IPS-18a (cell line): Measurements from ENCODE around the gene PDS5B.

Experiments
- H3K27ac ChIP-seq: one replicate; pipeline ENCODE4 v1.5.1; 2013; ENCODE audit warnings: low read length
- H3K27me3 ChIP-seq: one replicate; pipeline ENCODE4 v1.6.1; 2013; ENCODE audit warnings: mild to moderate bottlenecking, low read length; ENCODE audit not compliant: control insufficient read depth, insufficient read depth
- H3K36me3 ChIP-seq: one replicate; pipeline ENCODE4 v1.6.1; 2013; ENCODE audit warnings: low read depth, low read length; ENCODE audit not compliant: control insufficient read depth
- H3K4me1 ChIP-seq: one replicate; pipeline ENCODE4 v1.6.1; 2013; ENCODE audit warnings: low read depth, low read length; ENCODE audit not compliant: control insufficient read depth
- H3K4me3 ChIP-seq: one replicate; pipeline ENCODE4 v1.5.1; 2013; ENCODE audit warnings: low read length
- H3K9ac ChIP-seq: one replicate; pipeline ENCODE4 v1.6.1; 2013; ENCODE audit warnings: mild to moderate bottlenecking, low read length, moderate library complexity
- H3K9me3 ChIP-seq: one replicate; pipeline ENCODE4 v1.6.1; 2013; ENCODE audit warnings: low read depth, low read length; ENCODE audit not compliant: control insufficient read depth

PDS5B gene

DNA sequence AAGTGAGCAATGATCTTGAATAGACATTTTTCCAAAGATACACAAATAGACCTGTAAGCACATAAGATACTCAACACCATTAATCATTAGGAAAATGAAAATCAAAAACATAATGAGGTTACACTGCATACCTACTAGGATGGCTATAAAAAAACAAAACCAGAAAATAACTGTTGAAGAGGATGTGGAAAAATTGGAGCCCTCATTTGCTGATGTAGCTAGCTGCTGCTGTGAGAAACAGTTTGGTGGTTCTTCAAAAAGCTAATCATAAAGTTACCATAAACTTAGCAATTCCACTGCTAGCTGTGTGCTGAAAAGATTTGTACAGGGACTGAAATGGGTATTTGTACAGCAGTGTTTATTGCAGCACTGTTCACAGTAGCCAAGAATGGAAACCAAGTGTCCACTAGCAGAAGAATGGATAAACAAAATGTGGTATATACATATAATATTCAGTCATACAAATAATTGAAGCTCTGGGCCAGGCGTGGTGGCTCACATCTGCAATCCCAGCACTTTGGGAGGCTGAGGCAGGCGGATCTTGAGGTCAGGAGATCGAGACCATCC is 46.2 kb downstream of the PDS5B start:
- H3K4me1 ChIP-seq = no peaks in the 10 kb centered on the region
- H3K27ac ChIP-seq = no peak overlapping the region
- H3K27me3 ChIP-seq = no peaks in the 10 kb centered on the region
- H3K9me3 ChIP-seq = no peaks in the 10 kb centered on the region
- H3K36me3 ChIP-seq = no peaks in the 10 kb centered on the region
- no peak overlapping the region for H3K4me3 ChIP-seq
- H3K9ac ChIP-seq = no peak overlapping the region

GRCh38 chr13:32636711-32637110 is 50.5 kb downstream of the PDS5B start:
- Histone ChIP-seq H3K27ac (no peak overlapping the region), H3K9ac (no peak overlapping the region), H3K4me1 (peaks cover 7% of the 10 kb centered on the region), H3K9me3 (no peaks in the 10 kb centered on the region), H3K36me3 (no peaks in the 10 kb centered on the region), H3K27me3 (no peaks in the 10 kb centered on the region), H3K4me3 (no peak overlapping the region)

GRCh38 chr13:32638739-32639138 is 52.5 kb downstream of the PDS5B start:
- no peaks in the 10 kb centered on the region for H3K36me3 ChIP-seq
- no peak overlapping the region for H3K4me3 ChIP-seq
- H3K9ac ChIP-seq = no peak overlapping the region
- peaks cover 14% of the 10 kb centered on the region for H3K4me1 ChIP-seq
- H3K27ac ChIP-seq = no peak overlapping the region
- no peaks in the 10 kb centered on the region for H3K27me3 ChIP-seq
- no peaks in the 10 kb centered on the region for H3K9me3 ChIP-seq

DNA sequence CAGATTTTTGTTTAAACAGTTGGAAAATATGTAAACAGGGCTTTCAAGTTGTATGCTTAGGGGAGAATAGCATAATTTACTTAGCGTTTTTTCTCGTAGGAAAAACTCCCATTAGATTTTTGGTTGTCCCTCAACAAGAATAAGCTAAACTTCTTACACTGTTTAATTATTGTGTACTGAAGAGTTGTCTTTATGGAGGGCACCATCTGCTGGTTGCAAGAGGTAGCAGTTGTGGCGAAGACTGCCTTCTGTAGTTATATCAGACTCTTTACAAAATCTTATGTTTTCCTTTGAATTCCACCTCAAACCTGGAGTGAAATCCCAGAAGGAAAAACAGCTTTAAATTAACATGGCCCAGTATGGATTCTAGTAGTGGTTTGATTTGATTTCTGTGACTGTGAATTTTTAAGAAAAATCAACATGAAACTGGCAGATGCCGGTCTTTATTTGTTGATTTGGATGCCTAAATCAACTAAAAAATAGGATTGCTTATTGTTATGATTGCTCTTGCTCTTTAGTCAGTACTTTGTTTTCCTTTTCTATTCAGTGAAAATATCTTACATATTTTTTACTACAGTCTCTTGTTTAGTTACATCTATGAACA is 53.4 kb downstream of the PDS5B start:
- no peak overlapping the region for H3K4me3 ChIP-seq
- H3K9ac ChIP-seq = no peak overlapping the region
- peaks cover 14% of the 10 kb centered on the region for H3K4me1 ChIP-seq
- H3K27me3 ChIP-seq = no peaks in the 10 kb centered on the region
- H3K9me3 ChIP-seq = no peaks in the 10 kb centered on the region
- no peaks in the 10 kb centered on the region for H3K36me3 ChIP-seq
- H3K27ac ChIP-seq = no peak overlapping the region

DNA sequence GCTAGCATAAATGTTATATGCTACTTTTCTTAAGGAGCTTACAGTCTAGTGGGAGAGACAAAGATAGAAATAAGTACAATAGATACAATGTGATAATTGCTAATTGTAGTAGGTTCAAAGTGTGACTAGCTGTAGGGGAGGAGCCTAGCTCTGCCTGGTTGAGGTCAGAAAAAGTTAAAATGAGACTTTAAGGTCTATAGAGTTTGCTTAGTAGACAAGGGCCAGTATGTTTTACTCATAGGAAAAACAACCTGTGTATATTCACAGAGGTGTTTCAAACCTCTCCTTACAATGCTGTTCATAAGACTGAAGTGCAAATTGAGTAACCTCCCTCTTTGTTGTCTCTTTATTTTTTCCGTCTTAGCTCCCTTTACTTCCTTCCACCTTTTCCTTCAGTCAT is 56.1 kb downstream of the PDS5B start:
- Histone ChIP-seq H3K4me1 (peaks cover 14% of the 10 kb centered on the region), H3K27ac (no peak overlapping the region), H3K27me3 (no peaks in the 10 kb centered on the region), H3K36me3 (no peaks in the 10 kb centered on the region), H3K9me3 (no peaks in the 10 kb centered on the region), H3K9ac (no peak overlapping the region), H3K4me3 (no peak overlapping the region)

DNA sequence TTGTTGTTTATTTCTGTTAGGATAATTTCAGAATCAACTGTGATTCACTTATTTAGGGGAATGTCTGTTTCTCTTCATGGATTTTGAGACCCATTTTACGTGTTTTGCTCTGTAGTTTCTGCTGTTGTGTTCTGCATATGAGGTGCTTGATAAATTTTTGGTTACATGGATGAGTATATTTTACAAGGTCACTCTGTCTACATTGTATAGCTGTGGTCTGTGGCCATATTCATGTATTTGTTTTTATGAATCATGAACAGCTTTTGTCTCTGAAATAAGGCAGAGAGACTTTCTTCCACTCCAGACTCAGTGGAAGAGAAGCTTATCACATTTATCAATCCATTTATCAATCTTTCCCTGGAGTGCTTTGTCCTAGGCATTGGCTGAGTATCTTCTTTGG is 56.6 kb downstream of the PDS5B start:
- no peaks in the 10 kb centered on the region for H3K27me3 ChIP-seq
- no peaks in the 10 kb centered on the region for H3K9me3 ChIP-seq
- H3K4me1 ChIP-seq = peaks cover 17% of the 10 kb centered on the region
- H3K9ac ChIP-seq = no peak overlapping the region
- no peak overlapping the region for H3K4me3 ChIP-seq
- no peaks in the 10 kb centered on the region for H3K36me3 ChIP-seq
- no peak overlapping the region for H3K27ac ChIP-seq

DNA sequence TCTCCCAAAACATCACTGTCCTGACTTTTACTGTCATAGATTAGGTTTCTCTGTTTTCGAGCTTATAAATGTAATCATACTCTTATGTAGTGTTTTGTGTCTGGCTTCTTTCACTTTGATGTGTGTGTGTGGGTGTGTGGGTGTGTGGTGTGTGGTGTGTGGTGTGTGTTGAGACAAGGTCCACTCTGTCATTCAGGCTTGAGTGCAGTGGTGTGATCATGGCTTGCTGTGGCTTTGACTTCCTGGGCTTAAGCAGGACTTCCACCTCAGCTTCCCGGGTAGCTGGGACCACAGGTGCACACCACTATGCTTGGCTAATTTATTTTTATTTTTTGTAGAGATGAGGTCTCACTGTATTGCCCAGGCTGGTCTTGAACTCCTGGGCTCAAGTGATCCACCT is 59.6 kb downstream of the PDS5B start:
- H3K27ac ChIP-seq = no peak overlapping the region
- H3K36me3 ChIP-seq = no peaks in the 10 kb centered on the region
- no peak overlapping the region for H3K4me3 ChIP-seq

DNA sequence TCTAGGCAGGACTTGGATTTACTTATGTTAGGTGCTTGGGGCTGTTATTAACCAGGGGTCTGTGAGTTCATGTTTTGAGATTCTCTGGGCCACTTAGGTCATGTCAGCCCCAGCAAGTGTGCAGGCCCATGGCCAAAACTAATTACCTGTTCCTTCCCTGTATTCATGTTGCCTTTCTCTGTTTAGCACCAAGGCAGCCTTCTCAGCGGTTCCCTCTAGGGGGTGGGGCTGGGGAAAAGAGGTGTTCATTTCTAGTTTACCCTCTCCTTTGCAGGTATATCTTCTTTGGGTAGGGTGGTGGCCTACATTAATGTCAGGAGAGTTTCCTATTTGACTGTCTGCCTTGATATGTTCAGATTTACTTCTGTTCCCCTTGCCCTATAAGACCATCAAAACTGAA is 61.7 kb downstream of the PDS5B start:
- Histone ChIP-seq H3K9ac (no peak overlapping the region), H3K9me3 (no peaks in the 10 kb centered on the region), H3K36me3 (no peaks in the 10 kb centered on the region), H3K27ac (no peak overlapping the region), H3K4me1 (peaks cover 5% of the 10 kb centered on the region), H3K27me3 (no peaks in the 10 kb centered on the region), H3K4me3 (no peak overlapping the region)

More for the DNA sequence above, 59.6 kb downstream of the PDS5B start:
- Histone ChIP-seq H3K9ac (no peak overlapping the region), H3K9me3 (no peaks in the 10 kb centered on the region), H3K4me1 (peaks cover 12% of the 10 kb centered on the region), H3K27me3 (no peaks in the 10 kb centered on the region)

GRCh38 chr13:32650705-32651311 is 64.6 kb downstream of the PDS5B start:
- H3K36me3 ChIP-seq = no peaks in the 10 kb centered on the region
- H3K9ac ChIP-seq = no peak overlapping the region
- no peak overlapping the region for H3K4me3 ChIP-seq
- H3K27ac ChIP-seq = no peak overlapping the region
- H3K27me3 ChIP-seq = no peaks in the 10 kb centered on the region
- H3K9me3 ChIP-seq = no peaks in the 10 kb centered on the region
- H3K4me1 ChIP-seq = peaks cover 5% of the 10 kb centered on the region

- H3K4me3 ChIP-seq = no peak overlapping the region
- no peak overlapping the region for H3K27ac ChIP-seq
- H3K9ac ChIP-seq = no peak overlapping the region
- no peaks in the 10 kb centered on the region for H3K9me3 ChIP-seq
- H3K4me1 ChIP-seq = no peaks in the 10 kb centered on the region
- H3K27me3 ChIP-seq = no peaks in the 10 kb centered on the region
- peaks cover 4% of the 10 kb centered on the region for H3K36me3 ChIP-seq
Measured at GRCh38 chr13:32657309-32657708, 71.1 kb downstream of the PDS5B start.

DNA sequence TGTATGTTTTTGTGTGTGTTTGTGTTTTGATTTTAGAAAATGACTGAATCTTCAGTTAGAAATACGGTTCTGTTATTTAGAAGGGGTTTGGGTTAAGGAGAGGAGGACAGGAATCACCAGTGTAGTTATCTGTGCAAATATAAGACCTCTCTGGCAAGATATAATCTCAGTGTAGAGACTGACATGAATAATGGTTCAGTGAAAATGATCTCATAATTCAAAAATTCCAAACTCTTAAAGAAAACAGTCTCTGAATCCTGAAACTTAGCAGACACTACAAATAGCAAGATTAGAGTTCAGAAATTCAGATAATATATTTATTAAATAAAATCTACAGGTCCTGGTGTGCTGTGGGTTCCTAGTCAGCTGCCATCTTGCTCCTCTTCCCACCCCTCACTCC is 73.5 kb downstream of the PDS5B start:
- Histone ChIP-seq H3K27me3 (no peaks in the 10 kb centered on the region), H3K4me3 (no peak overlapping the region), H3K27ac (no peak overlapping the region), H3K9me3 (no peaks in the 10 kb centered on the region), H3K4me1 (no peaks in the 10 kb centered on the region), H3K36me3 (peaks cover 4% of the 10 kb centered on the region), H3K9ac (no peak overlapping the region)

GRCh38 chr13:32660227-32660626 is 74.0 kb downstream of the PDS5B start:
- Histone ChIP-seq H3K9ac (no peak overlapping the region), H3K27me3 (no peaks in the 10 kb centered on the region)

More at GRCh38 chr13:32660227-32660626, 74.0 kb downstream of the PDS5B start:
- Histone ChIP-seq H3K4me1 (no peaks in the 10 kb centered on the region), H3K4me3 (no peak overlapping the region), H3K27ac (no peak overlapping the region), H3K36me3 (peaks cover 4% of the 10 kb centered on the region), H3K9me3 (no peaks in the 10 kb centered on the region)
